Measurements from ENCODE around the gene LMX1B.

LMX1B gene

GRCh38 chr9:126618190-126618584 lies 4.5 kb downstream of the LMX1B start:
- WGBS (ENCODE audit: insufficient coverage, insufficient read length): no CpG with 5 or more reads among the region's 11 CpGs
- Histone ChIP-seq H3K4me1 (ENCODE audit: control insufficient read depth, insufficient read depth, low read length) (peaks cover 8% of the 10 kb centered on the region; the same call in 1 of the 2 replicates), H3K27ac (ENCODE audit: low read length) (no peak overlapping the region), H3K36me3 (ENCODE audit: control insufficient read depth, insufficient read depth, low read length) (no peaks in the 10 kb centered on the region), H3K4me3 (ENCODE audit: low read length) (no peak overlapping the region), H3K27me3 (ENCODE audit: control insufficient read depth, insufficient read depth, low read length) (peaks cover 90% of the 10 kb centered on the region), H3K9me3 (ENCODE audit: control insufficient read depth, insufficient read depth, low read length) (no peaks in the 10 kb centered on the region)
- no peak for DNase-seq (ENCODE audit: low read depth, low spot score)

- no CpG with 5 or more reads among the region's 50 CpGs for WGBS (ENCODE audit: insufficient coverage, insufficient read length)
- H3K4me3 ChIP-seq (ENCODE audit: low read length): no peak overlapping the region; the same call in 1 of the 2 replicates
Measured at GRCh38 chr9:126618585-126619360, 5.0 kb downstream of the LMX1B start.

GRCh38 chr9:126619361-126620135 lies 5.8 kb downstream of the LMX1B start:
- Histone ChIP-seq H3K4me1 (ENCODE audit: control insufficient read depth, insufficient read depth, low read length) (peaks cover 8% of the 10 kb centered on the region; the same call in 1 of the 2 replicates), H3K36me3 (ENCODE audit: control insufficient read depth, insufficient read depth, low read length) (no peaks in the 10 kb centered on the region), H3K4me3 (ENCODE audit: low read length) (no peak overlapping the region), H3K9me3 (ENCODE audit: control insufficient read depth, insufficient read depth, low read length) (no peaks in the 10 kb centered on the region), H3K27me3 (ENCODE audit: control insufficient read depth, insufficient read depth, low read length) (peaks cover 97% of the 10 kb centered on the region), H3K27ac (ENCODE audit: low read length) (no peak overlapping the region)
- WGBS (ENCODE audit: insufficient coverage, insufficient read length): no CpG with 5 or more reads among the region's 10 CpGs
- no peak for DNase-seq (ENCODE audit: low read depth, low spot score)

More at GRCh38 chr9:126618585-126619360, 5.0 kb downstream of the LMX1B start:
- no peak overlapping the region for H3K27ac ChIP-seq (ENCODE audit: low read length)
- peaks cover 94% of the 10 kb centered on the region for H3K27me3 ChIP-seq (ENCODE audit: control insufficient read depth, insufficient read depth, low read length)
- H3K36me3 ChIP-seq (ENCODE audit: control insufficient read depth, insufficient read depth, low read length): no peaks in the 10 kb centered on the region
- no peaks in the 10 kb centered on the region for H3K9me3 ChIP-seq (ENCODE audit: control insufficient read depth, insufficient read depth, low read length)
- peaks cover 9% of the 10 kb centered on the region; the same call in 1 of the 2 replicates for H3K4me1 ChIP-seq (ENCODE audit: control insufficient read depth, insufficient read depth, low read length)
- DNase-seq (ENCODE audit: low read depth, low spot score): no peak

- no CpG with 5 or more reads among the region's 7 CpGs for whole genome bisulfite sequencing (ENCODE audit: insufficient coverage, insufficient read length)
- Histone ChIP-seq H3K4me1 (ENCODE audit: control insufficient read depth, insufficient read depth, low read length) (0 out of 2 replicates have a peak, but pooled peaks cover 6% of the 10 kb centered on the region), H3K36me3 (ENCODE audit: control insufficient read depth, insufficient read depth, low read length) (no peaks in the 10 kb centered on the region), H3K27ac (ENCODE audit: low read length) (no peak overlapping the region), H3K9me3 (ENCODE audit: control insufficient read depth, insufficient read depth, low read length) (no peaks in the 10 kb centered on the region), H3K27me3 (ENCODE audit: control insufficient read depth, insufficient read depth, low read length) (peaks cover 97% of the 10 kb centered on the region), H3K4me3 (ENCODE audit: low read length) (no peak overlapping the region)
- DNase-seq (ENCODE audit: low read depth, low spot score): no peak
Measured at GRCh38 chr9:126620478-126620877, 6.8 kb downstream of the LMX1B start.

GRCh38 chr9:126621061-126621918 lies 7.6 kb downstream of the LMX1B start:
- no CpG with 5 or more reads among the region's 15 CpGs for WGBS (ENCODE audit: insufficient coverage, insufficient read length)
- H3K27ac ChIP-seq (ENCODE audit: low read length): no peak overlapping the region
- peaks cover 97% of the 10 kb centered on the region for H3K27me3 ChIP-seq (ENCODE audit: control insufficient read depth, insufficient read depth, low read length)
- H3K9me3 ChIP-seq (ENCODE audit: control insufficient read depth, insufficient read depth, low read length): no peaks in the 10 kb centered on the region
- H3K36me3 ChIP-seq (ENCODE audit: control insufficient read depth, insufficient read depth, low read length): no peaks in the 10 kb centered on the region
- H3K4me1 ChIP-seq (ENCODE audit: control insufficient read depth, insufficient read depth, low read length): peaks cover 12% of the 10 kb centered on the region
- no peak for DNase-seq (ENCODE audit: low read depth, low spot score)
- no peak overlapping the region for H3K4me3 ChIP-seq (ENCODE audit: low read length)

GRCh38 chr9:126621919-126622735 lies 8.4 kb downstream of the LMX1B start:
- H3K36me3 ChIP-seq (ENCODE audit: control insufficient read depth, insufficient read depth, low read length): no peaks in the 10 kb centered on the region
- H3K27ac ChIP-seq (ENCODE audit: low read length): no peak overlapping the region
- no CpG with 5 or more reads among the region's 18 CpGs for WGBS (ENCODE audit: insufficient coverage, insufficient read length)
- H3K27me3 ChIP-seq (ENCODE audit: control insufficient read depth, insufficient read depth, low read length): peaks cover 97% of the 10 kb centered on the region
- H3K9me3 ChIP-seq (ENCODE audit: control insufficient read depth, insufficient read depth, low read length): no peaks in the 10 kb centered on the region
- H3K4me3 ChIP-seq (ENCODE audit: low read length): no peak overlapping the region
- DNase-seq (ENCODE audit: low read depth, low spot score): no peak
- peaks cover 12% of the 10 kb centered on the region for H3K4me1 ChIP-seq (ENCODE audit: control insufficient read depth, insufficient read depth, low read length)

- no peak for DNase-seq (ENCODE audit: low read depth, low spot score)
- Histone ChIP-seq H3K4me1 (ENCODE audit: control insufficient read depth, insufficient read depth, low read length) (peaks cover 12% of the 10 kb centered on the region), H3K27me3 (ENCODE audit: control insufficient read depth, insufficient read depth, low read length) (peaks cover 99% of the 10 kb centered on the region), H3K36me3 (ENCODE audit: control insufficient read depth, insufficient read depth, low read length) (no peaks in the 10 kb centered on the region), H3K9me3 (ENCODE audit: control insufficient read depth, insufficient read depth, low read length) (no peaks in the 10 kb centered on the region), H3K4me3 (ENCODE audit: low read length) (no peak overlapping the region), H3K27ac (ENCODE audit: low read length) (no peak overlapping the region)
- WGBS (ENCODE audit: insufficient coverage, insufficient read length): no CpG with 5 or more reads among the region's 9 CpGs
Measured at GRCh38 chr9:126623314-126623666, 9.6 kb downstream of the LMX1B start.

GRCh38 chr9:126623667-126624478 lies 10.1 kb downstream of the LMX1B start:
- H3K4me3 ChIP-seq (ENCODE audit: low read length): no peak overlapping the region
- peaks cover 99% of the 10 kb centered on the region for H3K27me3 ChIP-seq (ENCODE audit: control insufficient read depth, insufficient read depth, low read length)
- no CpG with 5 or more reads among the region's 52 CpGs for WGBS (ENCODE audit: insufficient coverage, insufficient read length)
- H3K9me3 ChIP-seq (ENCODE audit: control insufficient read depth, insufficient read depth, low read length): no peaks in the 10 kb centered on the region
- no peak for DNase-seq (ENCODE audit: low read depth, low spot score)
- H3K4me1 ChIP-seq (ENCODE audit: control insufficient read depth, insufficient read depth, low read length): peaks cover 12% of the 10 kb centered on the region
- no peak overlapping the region for H3K27ac ChIP-seq (ENCODE audit: low read length)
- H3K36me3 ChIP-seq (ENCODE audit: control insufficient read depth, insufficient read depth, low read length): no peaks in the 10 kb centered on the region

GRCh38 chr9:126624479-126624826 lies 10.7 kb downstream of the LMX1B start:
- H3K27me3 ChIP-seq (ENCODE audit: control insufficient read depth, insufficient read depth, low read length): peaks cover 99% of the 10 kb centered on the region

More at GRCh38 chr9:126624479-126624826, 10.7 kb downstream of the LMX1B start:
- no peak overlapping the region for H3K27ac ChIP-seq (ENCODE audit: low read length)
- H3K36me3 ChIP-seq (ENCODE audit: control insufficient read depth, insufficient read depth, low read length): no peaks in the 10 kb centered on the region
- DNase-seq (ENCODE audit: low read depth, low spot score): no peak
- WGBS (ENCODE audit: insufficient coverage, insufficient read length): no CpG with 5 or more reads among the region's 18 CpGs
- H3K4me3 ChIP-seq (ENCODE audit: low read length): no peak overlapping the region
- peaks cover 9% of the 10 kb centered on the region for H3K4me1 ChIP-seq (ENCODE audit: control insufficient read depth, insufficient read depth, low read length)
- H3K9me3 ChIP-seq (ENCODE audit: control insufficient read depth, insufficient read depth, low read length): no peaks in the 10 kb centered on the region

Data from iPS DF 6.9 (cell line).